Astrocyte (in vitro differentiated cells and primary cell): ENCODE measurements around the gene AP5Z1. TPM values are rescaled to one million over a fixed set of nuclear protein-coding genes. Genes with fewer than 3 reads are reported as not detected.

ENCODE experiments used
- DNase-seq: peaks from one replicate; pipeline ENCODE4 v3.0.0-alpha.2; 2010; ENCODE audit warnings: low read depth
- FAIRE-seq: peaks from 2 replicates; lab custom pipeline; 2011; peaks lifted over from hg19 to GRCh38; lab: Jason Lieb, UNC
- H2AFZ ChIP-seq: 2 replicates; pipeline ENCODE4 v1.6.0; 2012; ENCODE audit warnings: low read depth, low read length, inconsistent platforms
- H3K27ac ChIP-seq: 2 replicates; pipeline ENCODE4 v1.5.1; 2011; ENCODE audit warnings: low read depth, low read length, inconsistent platforms
- H3K27me3 ChIP-seq: 2 replicates; pipeline ENCODE4 v1.6.0; 2011; ENCODE audit warnings: low read length, inconsistent platforms; ENCODE audit not compliant: insufficient read depth
- H3K36me3 ChIP-seq: 2 replicates; pipeline ENCODE4 v1.5.1; 2011; ENCODE audit warnings: low read length, inconsistent platforms; ENCODE audit not compliant: insufficient read depth
- H3K4me1 ChIP-seq: 2 replicates; pipeline ENCODE4 v1.5.1; 2011; ENCODE audit warnings: low read length, inconsistent platforms; ENCODE audit not compliant: insufficient read depth
- H3K4me2 ChIP-seq: 2 replicates; pipeline ENCODE4 v1.6.0; 2012; ENCODE audit warnings: low read length, inconsistent platforms
- H3K4me3 ChIP-seq: 2 replicates; pipeline ENCODE4 v1.5.1; 2011; ENCODE audit warnings: low read depth, mild to moderate bottlenecking, low read length, inconsistent platforms; ENCODE audit not compliant: insufficient read depth
- H3K79me2 ChIP-seq: 2 replicates; pipeline ENCODE4 v1.6.0; 2012; ENCODE audit warnings: mild to moderate bottlenecking, low read length, inconsistent platforms; ENCODE audit not compliant: insufficient read depth
- H3K9ac ChIP-seq: 2 replicates; pipeline ENCODE4 v1.6.0; 2012; ENCODE audit warnings: mild to moderate bottlenecking, low read length, inconsistent platforms
- H3K9me3 ChIP-seq: 2 replicates; pipeline ENCODE4 v1.5.1; 2012; ENCODE audit warnings: low read depth, mild to moderate bottlenecking, low read length, inconsistent platforms; ENCODE audit not compliant: insufficient read depth
- H4K20me1 ChIP-seq: 2 replicates; pipeline ENCODE4 v1.6.0; 2012; ENCODE audit warnings: low read length, inconsistent platforms; ENCODE audit not compliant: insufficient read depth
- H3K27ac Mint-ChIP-seq: one replicate; pipeline ENCODE4 v1.8.0; 2021; ENCODE audit warnings: mild to moderate bottlenecking, mixed read lengths; ENCODE audit not compliant: unreplicated experiment
- H3K27me3 Mint-ChIP-seq: one replicate; pipeline ENCODE4 v1.8.0; 2021; ENCODE audit warnings: low read depth, mixed read lengths; ENCODE audit not compliant: unreplicated experiment
- H3K36me3 Mint-ChIP-seq: one replicate; pipeline ENCODE4 v1.8.0; 2021; ENCODE audit warnings: low read depth, mixed read lengths; ENCODE audit not compliant: unreplicated experiment
- H3K4me1 Mint-ChIP-seq: one replicate; pipeline ENCODE4 v1.8.0; 2021; ENCODE audit warnings: low read depth, mixed read lengths; ENCODE audit not compliant: unreplicated experiment
- H3K4me3 Mint-ChIP-seq: one replicate; pipeline ENCODE4 v1.8.0; 2021; ENCODE audit warnings: mild to moderate bottlenecking, moderate library complexity, mixed read lengths; ENCODE audit not compliant: unreplicated experiment
- H3K9me3 Mint-ChIP-seq: one replicate; pipeline ENCODE4 v1.8.0; 2021; ENCODE audit warnings: mild to moderate bottlenecking, mixed read lengths; ENCODE audit not compliant: unreplicated experiment
- CTCF ChIP-seq: IDR thresholded peaks from 2 replicates; pipeline ENCODE4 v1.5.1; 2011; ENCODE audit warnings: low read depth, mild to moderate bottlenecking, inconsistent platforms, low read length, moderate library complexity; ENCODE audit not compliant: insufficient read depth
- EZH2 ChIP-seq: IDR thresholded peaks from 2 replicates; pipeline ENCODE4 v1.6.1; 2012; ENCODE audit warnings: mild to moderate bottlenecking, low read length, inconsistent platforms; ENCODE audit not compliant: insufficient read depth
- total RNA-seq: library from RNA; stranded (reverse); gene quantifications from 2 replicates; pipeline ENCODE4 v1.2.1, GENCODE V29; 2021

Gene AP5Z1
- total RNA-seq, 1 donor from 2014 or later = 75.6 TPM

DNA sequence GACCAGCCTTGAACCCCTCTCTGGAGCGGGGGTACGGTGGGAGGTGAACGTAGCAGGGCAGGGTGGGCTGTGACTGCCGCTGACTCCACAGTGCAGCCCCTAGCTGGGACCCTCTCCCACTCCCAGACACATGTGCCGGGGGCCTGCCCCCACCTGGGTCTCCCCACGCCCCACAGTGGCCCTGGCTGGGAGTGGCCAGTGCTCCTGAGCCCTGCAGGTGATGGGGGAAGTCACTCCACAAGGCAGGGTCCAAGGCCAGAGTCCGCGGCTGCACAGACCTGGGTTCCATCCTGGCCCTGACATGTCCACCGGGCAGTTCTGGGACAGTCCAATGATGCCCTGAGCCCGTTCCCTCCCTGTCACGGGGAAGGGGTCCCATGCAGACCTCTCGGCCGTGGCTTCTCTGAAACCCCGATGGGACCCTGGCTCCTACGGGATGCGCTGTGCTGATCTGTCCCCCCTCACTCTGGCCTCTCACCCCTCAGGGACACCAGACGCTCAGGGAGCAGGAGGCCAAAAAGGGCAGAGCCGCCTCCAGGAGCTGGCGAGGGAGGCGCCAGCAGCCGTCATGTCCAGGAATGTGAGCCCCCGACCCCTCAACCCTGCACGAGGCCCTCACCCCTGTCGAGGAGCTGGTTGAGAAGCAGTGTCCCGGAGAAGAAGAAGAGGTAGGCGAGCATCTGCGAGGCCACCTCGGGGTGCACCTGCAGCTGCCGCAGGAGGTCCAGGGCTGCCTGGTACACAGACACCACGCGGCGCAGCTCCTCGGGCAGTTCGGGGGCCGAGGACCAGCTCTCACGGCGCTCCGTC is 40.4 kb downstream of the AP5Z1 start:
- no peak for FAIRE-seq
- peaks cover 12% of the 10 kb centered on the region for H3K9me3 Mint-ChIP-seq
- H3K27me3 Mint-ChIP-seq = peaks cover 22% of the 10 kb centered on the region
- no peaks in the 10 kb centered on the region for H3K27me3 ChIP-seq
- no peak overlapping the region for H3K4me2 ChIP-seq
- no peaks in the 10 kb centered on the region for H4K20me1 ChIP-seq
- no peak overlapping the region for H3K4me3 Mint-ChIP-seq
- H3K27ac Mint-ChIP-seq = no peak overlapping the region
- no peak overlapping the region for H3K27ac ChIP-seq
- no peak overlapping the region for H2AFZ ChIP-seq
- DNase-seq = no peak
- H3K9ac ChIP-seq = no peak overlapping the region
- TF ChIP-seq CTCF = no peak
- no peak for TF ChIP-seq EZH2
- H3K9me3 ChIP-seq = no peaks in the 10 kb centered on the region
- H3K4me1 Mint-ChIP-seq = no peaks in the 10 kb centered on the region
- no peak overlapping the region for H3K4me3 ChIP-seq
- no peaks in the 10 kb centered on the region for H3K4me1 ChIP-seq
- peaks cover 2% of the 10 kb centered on the region for H3K36me3 Mint-ChIP-seq
- no peaks in the 10 kb centered on the region for H3K36me3 ChIP-seq
- no peaks in the 10 kb centered on the region for H3K79me2 ChIP-seq

DNA sequence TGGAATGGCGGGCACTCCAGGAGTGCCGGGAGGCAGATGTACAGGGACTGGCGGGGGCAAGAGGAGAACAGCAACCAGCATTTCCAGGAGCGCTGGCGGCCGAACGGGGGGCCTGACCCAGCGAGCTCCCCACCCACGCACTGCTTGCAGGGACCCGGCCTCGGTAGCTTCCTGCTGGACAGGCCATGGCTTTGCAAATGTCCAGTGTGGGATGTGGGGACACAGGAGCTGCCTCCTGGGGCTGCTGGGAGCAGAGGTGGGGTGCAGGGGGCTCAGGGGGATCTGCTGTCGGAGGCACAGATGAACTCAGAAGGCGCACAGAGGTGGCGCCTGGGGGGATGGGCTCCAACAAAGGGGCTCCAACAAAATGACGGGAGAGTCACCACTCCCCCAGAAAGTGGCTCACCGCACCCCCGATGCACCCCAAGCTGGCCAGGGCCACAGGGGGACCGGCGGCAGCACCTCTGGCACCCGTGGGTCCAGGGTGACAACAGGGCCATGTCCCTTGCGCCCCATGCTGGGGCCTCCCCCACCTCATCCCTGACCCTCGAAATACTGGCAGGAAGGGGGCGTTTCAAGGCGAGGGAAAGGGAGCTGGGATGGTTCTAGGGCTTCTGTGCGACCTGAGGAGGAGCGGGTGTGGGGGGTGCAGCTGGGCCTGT is 41.1 kb downstream of the AP5Z1 start:
- no peak overlapping the region for H3K9ac ChIP-seq
- Mint-ChIP-seq H3K27me3 (peaks cover 26% of the 10 kb centered on the region), H3K4me3 (no peak overlapping the region), H3K27ac (no peak overlapping the region), H3K4me1 (no peaks in the 10 kb centered on the region), H3K9me3 (peaks cover 12% of the 10 kb centered on the region), H3K36me3 (peaks cover 2% of the 10 kb centered on the region)
- no peaks in the 10 kb centered on the region for H3K27me3 ChIP-seq
- H3K9me3 ChIP-seq = no peaks in the 10 kb centered on the region
- no peak for DNase-seq
- no peak overlapping the region for H3K4me3 ChIP-seq
- no peak overlapping the region for H2AFZ ChIP-seq
- FAIRE-seq = no peak
- no peaks in the 10 kb centered on the region for H3K36me3 ChIP-seq
- H3K4me2 ChIP-seq = no peak overlapping the region
- no peak overlapping the region for H3K27ac ChIP-seq
- no peaks in the 10 kb centered on the region for H3K4me1 ChIP-seq
- TF ChIP-seq CTCF (no peak), EZH2 (no peak)
- no peaks in the 10 kb centered on the region for H3K79me2 ChIP-seq
- H4K20me1 ChIP-seq = no peaks in the 10 kb centered on the region
